B cell (primary cell): ENCODE data around the gene FBXL20.

Source experiments
- CTCF ChIP-seq: fragments of 200-600 bp; IDR thresholded peaks from one replicate; pipeline ENCODE4 v1.8.0; 2022; ENCODE audit warnings: antibody characterized with exemption, mild to moderate bottlenecking
- EZH2 ChIP-seq: IDR thresholded peaks from 2 replicates; pipeline ENCODE4 v1.6.1; 2012; ENCODE audit warnings: borderline replicate concordance, low read depth, mild to moderate bottlenecking, moderate library complexity, low read length; ENCODE audit not compliant: insufficient read depth, poor library complexity, severe bottlenecking

GRCh38 chr17:39238311-39238972 lies 163.0 kb downstream of the FBXL20 start:
- TF ChIP-seq CTCF (no peak), EZH2 (no peak)
